OCI-LY7 (cell line): ENCODE results near the gene EYS. TPM values are rescaled to one million over a fixed set of nuclear protein-coding genes. Genes with fewer than 3 reads are reported as not detected.

Experiments
- BruUV-seq: library from RNA; stranded (reverse); fragments of 400-500 nt; replicated peaks from 2 replicates; lab custom pipeline; 2021; lab: Mats Ljungman, UMichigan
- CTCF ChIA-PET: fragments of 300-600 bp; sonication (Branson Sonifier 250); formaldehyde crosslinking; loops from one replicate; lab custom pipeline; 2022; ENCODE audit warnings: antibody characterized with exemption; ENCODE audit not compliant: unreplicated experiment; lab: Charles Lee
- POLR2A ChIA-PET: fragments of 300-600 bp; sonication (Branson Sonifier 250); formaldehyde crosslinking; loops from one replicate; lab custom pipeline; 2022; ENCODE audit warnings: antibody characterized with exemption; lab: Charles Lee
- DNase-seq: peaks from one replicate; pipeline ENCODE4 v3.0.0-alpha.2; 2015; ENCODE audit warnings: low spot score
- H2AFZ ChIP-seq: fragments of 200-600 bp; sonication (generic), shearing (Covaris generic); 2 replicates; pipeline ENCODE4 v1.6.1; 2014; ENCODE audit warnings: mild to moderate bottlenecking, antibody characterized with exemption, low read length, moderate library complexity
- H3K27ac ChIP-seq: fragments of 200-600 bp; sonication (generic); 2 replicates; pipeline ENCODE4 v1.5.1; 2014; ENCODE audit warnings: mixed run types, low read depth, mild to moderate bottlenecking, moderate library complexity, low read length, inconsistent platforms; ENCODE audit not compliant: poor library complexity, severe bottlenecking
- H3K36me3 ChIP-seq: fragments of 200-600 bp; sonication (generic); 2 replicates; pipeline ENCODE4 v1.6.1; 2014; ENCODE audit warnings: mild to moderate bottlenecking, antibody characterized with exemption, low read length, moderate library complexity, mixed read lengths; ENCODE audit not compliant: insufficient read depth
- H3K4me1 ChIP-seq: fragments of 200-600 bp; sonication (generic); 2 replicates; pipeline ENCODE4 v1.5.1; 2014; ENCODE audit warnings: mild to moderate bottlenecking, low read length; ENCODE audit not compliant: insufficient read depth, poor library complexity, severe bottlenecking
- H3K4me2 ChIP-seq: fragments of 200-600 bp; sonication (generic); 2 replicates; pipeline ENCODE4 v1.6.1; 2014; ENCODE audit warnings: mild to moderate bottlenecking, low read length
- H3K4me3 ChIP-seq: fragments of 200-600 bp; sonication (generic); 2 replicates; pipeline ENCODE4 v1.5.1; 2014; ENCODE audit warnings: mild to moderate bottlenecking, low read depth, low read length; ENCODE audit not compliant: poor library complexity, severe bottlenecking
- H3K79me2 ChIP-seq: fragments of 200-600 bp; sonication (generic); 2 replicates; pipeline ENCODE4 v1.6.1; 2016; ENCODE audit warnings: low read depth, mild to moderate bottlenecking, low read length, moderate library complexity, mixed read lengths; ENCODE audit not compliant: insufficient read depth
- H3K9me2 ChIP-seq: fragments of 200-600 bp; sonication (generic); 2 replicates; pipeline ENCODE4 v1.6.1; 2016; ENCODE audit warnings: mild to moderate bottlenecking, low read length, mixed read lengths; ENCODE audit not compliant: insufficient read depth
- H3K9me3 ChIP-seq: fragments of 200-600 bp; sonication (generic); 2 replicates; pipeline ENCODE4 v1.6.1; 2014; ENCODE audit warnings: mild to moderate bottlenecking, mixed run types, low read length, mixed read lengths
- H4K20me1 ChIP-seq: fragments of 200-600 bp; sonication (generic); 2 replicates; pipeline ENCODE4 v1.6.1; 2014; ENCODE audit warnings: mild to moderate bottlenecking, antibody characterized with exemption, low read length, moderate library complexity, mixed read lengths; ENCODE audit not compliant: insufficient read depth
- EZH2phosphoT487 ChIP-seq: fragments of 200-600 bp; sonication (generic); IDR thresholded peaks from 2 replicates; pipeline ENCODE4 v1.6.1; 2018; ENCODE audit warnings: low read depth, borderline replicate concordance, mild to moderate bottlenecking, mixed run types, antibody characterized with exemption, low read length, moderate library complexity, mixed read lengths
- intact Hi-C: fragments of 100-400 bp; cut with micrococcal nuclease; formaldehyde crosslinking; loops from one replicate; pipeline ENCODE4 v1.10.0; 2022; ENCODE audit not compliant: unreplicated experiment
- total RNA-seq, 2 experiments: library from RNA; depleted of rRNA in 1 of 2; stranded (reverse); fragments of >200 nt in 1 of 2; shearing (Covaris generic) in 1 of 2; gene quantifications; 2 replicates each; pipeline ENCODE4 v1.2.3, GENCODE V29; 2014 to 2022
- TF ChIP-seq, protein P1 (sequence below): fragments of 200-600 bp; sonication (generic); conservative IDR thresholded peaks from 2 replicates; pipeline ENCODE4 v1.5.1; 2014; ENCODE audit warnings: mild to moderate bottlenecking, antibody characterized with exemption, low read length, moderate library complexity, mixed read lengths

The EYS gene
- total RNA-seq, 2 experiments from 2014 or later, result not detected

DNA sequence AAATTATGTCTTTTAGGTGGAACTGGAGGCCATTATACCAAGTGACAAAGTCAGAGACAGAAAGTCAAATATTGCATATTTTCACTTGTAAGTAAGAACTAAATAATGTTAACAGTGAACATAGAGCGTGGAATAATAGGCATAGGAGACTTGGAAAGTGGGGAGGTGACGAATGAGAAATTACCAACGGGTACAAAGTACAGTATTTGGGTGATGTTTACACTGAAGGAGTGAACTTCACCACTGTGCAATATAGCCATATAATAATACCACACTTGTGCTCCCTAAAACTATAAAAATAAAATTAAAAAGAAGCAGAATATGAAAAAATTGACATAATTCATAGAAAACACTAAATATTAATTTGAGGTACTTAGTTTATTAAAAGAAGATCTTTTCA is 14.9 kb downstream of the EYS start:
- no peaks in the 10 kb centered on the region for H3K4me1 ChIP-seq
- H3K4me3 ChIP-seq, result no peak overlapping the region
- no peaks in the 10 kb centered on the region for H3K79me2 ChIP-seq
- no peaks in the 10 kb centered on the region for H4K20me1 ChIP-seq
- intact Hi-C loops, result no loop called here
- H3K27ac ChIP-seq, result no peak overlapping the region
- no peaks in the 10 kb centered on the region for H3K36me3 ChIP-seq
- no peaks in the 10 kb centered on the region for H3K9me3 ChIP-seq
- no TSS peak for BruUV-seq
- H3K4me2 ChIP-seq, result no peak overlapping the region
- no peak overlapping the region for H2AFZ ChIP-seq
- TF ChIP-seq, protein P1, sequence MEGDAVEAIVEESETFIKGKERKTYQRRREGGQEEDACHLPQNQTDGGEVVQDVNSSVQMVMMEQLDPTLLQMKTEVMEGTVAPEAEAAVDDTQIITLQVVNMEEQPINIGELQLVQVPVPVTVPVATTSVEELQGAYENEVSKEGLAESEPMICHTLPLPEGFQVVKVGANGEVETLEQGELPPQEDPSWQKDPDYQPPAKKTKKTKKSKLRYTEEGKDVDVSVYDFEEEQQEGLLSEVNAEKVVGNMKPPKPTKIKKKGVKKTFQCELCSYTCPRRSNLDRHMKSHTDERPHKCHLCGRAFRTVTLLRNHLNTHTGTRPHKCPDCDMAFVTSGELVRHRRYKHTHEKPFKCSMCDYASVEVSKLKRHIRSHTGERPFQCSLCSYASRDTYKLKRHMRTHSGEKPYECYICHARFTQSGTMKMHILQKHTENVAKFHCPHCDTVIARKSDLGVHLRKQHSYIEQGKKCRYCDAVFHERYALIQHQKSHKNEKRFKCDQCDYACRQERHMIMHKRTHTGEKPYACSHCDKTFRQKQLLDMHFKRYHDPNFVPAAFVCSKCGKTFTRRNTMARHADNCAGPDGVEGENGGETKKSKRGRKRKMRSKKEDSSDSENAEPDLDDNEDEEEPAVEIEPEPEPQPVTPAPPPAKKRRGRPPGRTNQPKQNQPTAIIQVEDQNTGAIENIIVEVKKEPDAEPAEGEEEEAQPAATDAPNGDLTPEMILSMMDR, result no peak
- no peak for TF ChIP-seq EZH2phosphoT487
- no peaks in the 10 kb centered on the region for H3K9me2 ChIP-seq
- CTCF ChIA-PET, result no interaction called here
- DNase-seq, result no peak
- POLR2A ChIA-PET, result no interaction called here

DNA sequence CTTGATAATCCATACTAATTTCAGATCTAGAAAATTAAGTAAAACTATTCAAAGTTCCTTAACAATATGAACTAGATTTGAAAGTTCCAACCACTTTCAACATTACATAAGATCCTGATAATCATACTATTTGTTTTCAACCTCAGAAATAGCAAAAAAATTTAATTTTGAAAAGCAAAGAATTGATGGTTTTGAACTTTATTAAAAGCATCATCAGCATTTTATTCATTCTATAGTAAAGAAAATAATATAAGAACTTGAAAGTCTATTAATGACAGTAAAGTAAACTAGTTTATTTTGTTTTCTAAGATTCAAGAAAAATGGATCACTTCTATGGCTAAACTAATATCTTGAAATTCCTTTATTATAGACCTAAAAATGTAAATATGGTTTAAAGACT is 26.8 kb downstream of the EYS start:
- Histone ChIP-seq H3K4me1 (no peaks in the 10 kb centered on the region), H2AFZ (no peak overlapping the region), H3K79me2 (no peaks in the 10 kb centered on the region), H3K9me3 (no peaks in the 10 kb centered on the region), H4K20me1 (no peaks in the 10 kb centered on the region), H3K4me2 (no peak overlapping the region), H3K9me2 (no peaks in the 10 kb centered on the region), H3K4me3 (no peak overlapping the region), H3K27ac (no peak overlapping the region), H3K36me3 (no peaks in the 10 kb centered on the region)
- BruUV-seq, result no TSS peak
- DNase-seq, result no peak
- ChIA-PET CTCF (no interaction called here), POLR2A (no interaction called here)
- intact Hi-C loops, result no loop called here
- TF ChIP-seq EZH2phosphoT487, result no peak
- TF ChIP-seq, protein P1, result no peak

DNA sequence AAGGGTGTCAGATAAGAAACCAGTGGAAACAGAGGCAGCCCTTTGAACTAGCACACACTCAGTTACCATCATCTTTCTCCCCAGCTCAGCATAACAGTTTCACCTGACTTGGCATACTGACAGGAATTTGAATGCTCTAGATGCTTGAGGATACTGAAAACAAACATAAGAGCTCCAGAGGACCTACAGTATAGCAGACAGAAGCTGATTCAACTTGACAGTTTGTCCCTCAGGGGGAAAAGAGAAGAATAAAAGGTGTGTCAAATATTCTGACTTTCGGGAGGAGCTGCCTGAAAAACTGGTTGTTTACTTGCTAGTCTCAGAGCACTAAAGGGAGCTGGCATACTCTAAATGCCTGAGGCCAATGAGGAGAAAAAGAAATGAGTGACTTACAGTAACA is 35.1 kb downstream of the EYS start:
- Histone ChIP-seq H3K4me3 (no peak overlapping the region), H4K20me1 (no peaks in the 10 kb centered on the region), H3K27ac (no peak overlapping the region), H3K4me1 (no peaks in the 10 kb centered on the region), H3K36me3 (no peaks in the 10 kb centered on the region), H2AFZ (no peak overlapping the region), H3K9me2 (no peaks in the 10 kb centered on the region), H3K9me3 (no peaks in the 10 kb centered on the region), H3K4me2 (no peak overlapping the region), H3K79me2 (no peaks in the 10 kb centered on the region)
- BruUV-seq, result no TSS peak
- TF ChIP-seq EZH2phosphoT487, result no peak
- TF ChIP-seq, protein P1, result no peak
- intact Hi-C loops, result no loop called here
- POLR2A ChIA-PET, result no interaction called here
- CTCF ChIA-PET, result no interaction called here
- DNase-seq, result no peak
